Fibroblast of lung (primary cell): ENCODE data around the gene MFAP2. TPM values are rescaled to one million over a fixed set of nuclear protein-coding genes. Genes with fewer than 3 reads are reported as not detected.
"Not testable (repeated sequence)": the region's sequence is repeated elsewhere in the genome, so short reads cannot be mapped to it uniquely, and the experiment has no call there.

Experiments
- DNase-seq, 2 donors: peaks; one replicate each; pipeline versions ENCODE4 v3.0.0 to v3.0.0-alpha.2; 2010; ENCODE audit warnings: low read depth in 2 of 2
- H2AFZ ChIP-seq: 2 replicates; pipeline ENCODE4 v1.5.1; 2012; ENCODE audit warnings: low read length, control low read depth, inconsistent platforms
- H3K27ac ChIP-seq: 2 replicates; pipeline ENCODE4 v1.5.1; 2011; ENCODE audit warnings: low read length, control low read depth; ENCODE audit not compliant: insufficient read depth
- H3K27me3 ChIP-seq: 2 replicates; pipeline ENCODE4 v1.5.1; 2011; ENCODE audit warnings: mild to moderate bottlenecking, low read length; ENCODE audit not compliant: control insufficient read depth, insufficient read depth
- H3K36me3 ChIP-seq: 2 replicates; pipeline ENCODE4 v1.5.1; 2011; ENCODE audit warnings: low read length; ENCODE audit not compliant: control insufficient read depth, insufficient read depth
- H3K4me1 ChIP-seq: 2 replicates; pipeline ENCODE4 v1.5.1; 2011; ENCODE audit warnings: low read length; ENCODE audit not compliant: control insufficient read depth, insufficient read depth; ENCODE audit errors: extremely low read depth
- H3K4me2 ChIP-seq: 2 replicates; pipeline ENCODE4 v1.5.1; 2011; ENCODE audit warnings: low read length, control low read depth; ENCODE audit not compliant: insufficient read depth; ENCODE audit errors: extremely low read depth
- H3K4me3 ChIP-seq, 4 experiments: fragments of 200-600 bp in 1 of 4; sonication (generic) in 1 of 4; replicated peaks in 1 of 4; 2 replicates each; pipeline ENCODE4 v1.5.1; 2011 to 2016; ENCODE audit warnings: low read length in 4 of 4, low read depth in 3 of 4, mild to moderate bottlenecking in 3 of 4, control low read depth in 2 of 4, inconsistent platforms in 1 of 4, mixed read lengths in 1 of 4; ENCODE audit not compliant: insufficient read depth in 1 of 4; ENCODE audit errors: control extremely low read depth in 1 of 4
- H3K79me2 ChIP-seq: 2 replicates; pipeline ENCODE4 v1.5.1; 2012; ENCODE audit warnings: mild to moderate bottlenecking, low read length, inconsistent platforms; ENCODE audit not compliant: control insufficient read depth, insufficient read depth
- H3K9ac ChIP-seq: 2 replicates; pipeline ENCODE4 v1.5.1; 2011; ENCODE audit warnings: mild to moderate bottlenecking, low read length, control low read depth; ENCODE audit not compliant: insufficient read depth
- H3K9me3 ChIP-seq: 2 replicates; pipeline ENCODE4 v1.5.1; 2012; ENCODE audit warnings: low read depth, low read length; ENCODE audit not compliant: control insufficient read depth, insufficient read depth
- H4K20me1 ChIP-seq: 2 replicates; pipeline ENCODE4 v1.5.1; 2011; ENCODE audit warnings: low read length; ENCODE audit not compliant: control insufficient read depth, insufficient read depth; ENCODE audit errors: extremely low read depth
- EZH2 ChIP-seq: IDR thresholded peaks from 2 replicates; pipeline ENCODE4 v1.5.1; 2012; ENCODE audit warnings: low read length, control low read depth, mild to moderate bottlenecking; ENCODE audit errors: missing control alignments
- polyA plus RNA-seq, 2 donors: library from polyadenylated mRNA; depleted of rRNA in 1 of 2; stranded (reverse) in 1 of 2; unstranded in 1 of 2; fragments of >200 nt; gene quantifications; 2 replicates each; pipeline ENCODE4 v1.2.1, GENCODE V29; 2011 to 2012; ENCODE audit warnings: missing spikeins in 1 of 2
- total RNA-seq: library from RNA; depleted of rRNA; stranded (reverse); fragments of >200 nt; gene quantifications from 2 replicates; pipeline ENCODE4 v1.2.1, GENCODE V29; 2014
- TF ChIP-seq, protein P1 (sequence below), 2 donors: IDR thresholded peaks in 1 of 2; conservative IDR thresholded peaks in 1 of 2; 1 replicate in 1 of 2; 2 replicates in 1 of 2; pipeline ENCODE4 v1.5.1; 2011 to 2012; ENCODE audit warnings: low read length in 2 of 2, control low read depth in 1 of 2, inconsistent platforms in 1 of 2, low read depth in 1 of 2, mild to moderate bottlenecking in 1 of 2

The MFAP2 gene
- total and polyA plus RNA-seq, 2 donors (not counting 1 experiment from before 2014, with no cell fraction given) = 14.1 to 16.2 TPM

DNA sequence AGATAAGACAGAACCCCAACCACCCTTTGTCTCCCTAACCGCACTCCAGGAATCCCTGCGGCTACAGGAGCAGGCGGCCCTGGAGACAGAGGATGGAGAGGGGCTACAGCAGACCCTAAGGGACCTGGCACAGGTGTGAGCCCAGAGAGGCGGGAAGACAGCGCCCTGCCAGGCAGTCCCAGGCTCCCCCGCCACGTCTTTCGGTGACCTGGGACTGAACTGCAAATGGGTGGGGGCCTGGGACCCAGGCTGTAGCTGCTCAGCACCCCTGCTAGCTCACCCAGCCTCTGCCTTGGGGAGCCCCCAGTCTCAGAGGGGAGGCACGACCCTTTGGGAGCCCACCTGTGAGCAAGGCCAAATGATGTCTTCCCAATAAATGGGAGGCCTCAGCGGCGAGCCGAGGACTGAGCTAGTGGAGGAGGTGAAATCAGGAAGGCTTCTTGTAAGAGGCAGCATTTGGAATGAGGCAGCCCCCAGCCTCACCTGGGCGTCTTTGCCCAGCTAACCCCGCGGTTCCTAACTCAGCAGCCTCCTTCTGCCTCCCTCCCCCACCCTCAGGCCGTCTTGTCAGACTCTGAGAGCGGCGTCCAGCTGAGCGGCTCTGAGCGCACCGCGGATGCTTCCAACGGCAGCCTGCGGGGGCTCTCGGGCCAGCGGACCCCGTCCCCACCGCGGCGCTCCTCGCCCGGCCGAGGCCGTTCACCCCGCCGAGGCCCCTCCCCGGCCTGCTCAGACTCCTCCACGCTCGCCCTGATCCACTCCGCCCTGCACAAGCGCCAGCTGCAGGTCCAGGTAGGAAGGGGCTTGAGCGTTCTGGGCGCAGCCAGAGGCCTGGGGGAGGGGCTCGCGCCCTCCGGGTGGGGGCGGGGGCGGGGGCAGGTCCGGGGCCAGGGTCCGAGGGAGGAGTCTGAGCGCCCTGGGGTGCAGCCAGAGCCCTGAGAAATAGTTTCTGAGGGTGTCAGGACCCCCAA lies 41.8 kb downstream of the MFAP2 start:
- H2AFZ ChIP-seq = no peak overlapping the region
- DNase-seq = no peak
- no peak overlapping the region for H3K27ac ChIP-seq

DNA sequence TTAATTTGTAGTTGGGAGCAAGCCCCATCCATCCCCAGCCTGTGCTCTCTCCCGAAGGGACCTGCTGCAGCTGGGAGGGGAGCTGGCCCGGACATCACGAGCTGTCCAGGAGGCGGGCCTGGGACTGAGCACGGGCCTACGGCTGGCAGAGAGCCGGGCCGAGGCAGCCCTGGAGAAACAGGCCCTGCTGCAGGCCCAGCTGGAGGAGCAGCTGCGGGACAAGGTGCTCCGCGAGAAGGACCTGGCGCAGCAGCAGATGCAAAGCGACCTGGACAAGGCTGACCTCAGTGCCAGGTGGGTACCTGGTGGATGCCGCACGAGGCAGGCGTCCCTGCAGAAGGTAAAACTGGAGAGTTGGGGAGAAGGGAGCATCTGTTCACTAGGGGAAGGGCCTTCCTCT lies 43.8 kb downstream of the MFAP2 start:
- H3K27me3 ChIP-seq, H3K9ac ChIP-seq, H2AFZ ChIP-seq, H3K4me2 ChIP-seq, H4K20me1 ChIP-seq, DNase-seq, H3K4me3 ChIP-seq, H3K9me3 ChIP-seq, H3K27ac ChIP-seq, H3K79me2 ChIP-seq, H3K36me3 ChIP-seq, H3K4me1 ChIP-seq: not testable (repeated sequence)

More for the DNA sequence above, 41.8 kb downstream of the MFAP2 start:
- Histone ChIP-seq H3K4me1 (no peaks in the 10 kb centered on the region), H3K27me3 (no peaks in the 10 kb centered on the region), H3K36me3 (no peaks in the 10 kb centered on the region), H3K9me3 (no peaks in the 10 kb centered on the region), H4K20me1 (no peaks in the 10 kb centered on the region), H3K79me2 (no peaks in the 10 kb centered on the region), H3K4me2 (no peak overlapping the region), H3K4me3 (no peak overlapping the region), H3K9ac (no peak overlapping the region)
- TF ChIP-seq, protein P1, sequence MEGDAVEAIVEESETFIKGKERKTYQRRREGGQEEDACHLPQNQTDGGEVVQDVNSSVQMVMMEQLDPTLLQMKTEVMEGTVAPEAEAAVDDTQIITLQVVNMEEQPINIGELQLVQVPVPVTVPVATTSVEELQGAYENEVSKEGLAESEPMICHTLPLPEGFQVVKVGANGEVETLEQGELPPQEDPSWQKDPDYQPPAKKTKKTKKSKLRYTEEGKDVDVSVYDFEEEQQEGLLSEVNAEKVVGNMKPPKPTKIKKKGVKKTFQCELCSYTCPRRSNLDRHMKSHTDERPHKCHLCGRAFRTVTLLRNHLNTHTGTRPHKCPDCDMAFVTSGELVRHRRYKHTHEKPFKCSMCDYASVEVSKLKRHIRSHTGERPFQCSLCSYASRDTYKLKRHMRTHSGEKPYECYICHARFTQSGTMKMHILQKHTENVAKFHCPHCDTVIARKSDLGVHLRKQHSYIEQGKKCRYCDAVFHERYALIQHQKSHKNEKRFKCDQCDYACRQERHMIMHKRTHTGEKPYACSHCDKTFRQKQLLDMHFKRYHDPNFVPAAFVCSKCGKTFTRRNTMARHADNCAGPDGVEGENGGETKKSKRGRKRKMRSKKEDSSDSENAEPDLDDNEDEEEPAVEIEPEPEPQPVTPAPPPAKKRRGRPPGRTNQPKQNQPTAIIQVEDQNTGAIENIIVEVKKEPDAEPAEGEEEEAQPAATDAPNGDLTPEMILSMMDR (conservative IDR thresholded peaks at IDR 0.05 in 1 of 2, IDR thresholded peaks at IDR 0.05 in 1 of 2; ENCODE audit: low read depth in 1 of 2, low read length in 2 of 2) = no peak
- no peak for TF ChIP-seq EZH2

DNA sequence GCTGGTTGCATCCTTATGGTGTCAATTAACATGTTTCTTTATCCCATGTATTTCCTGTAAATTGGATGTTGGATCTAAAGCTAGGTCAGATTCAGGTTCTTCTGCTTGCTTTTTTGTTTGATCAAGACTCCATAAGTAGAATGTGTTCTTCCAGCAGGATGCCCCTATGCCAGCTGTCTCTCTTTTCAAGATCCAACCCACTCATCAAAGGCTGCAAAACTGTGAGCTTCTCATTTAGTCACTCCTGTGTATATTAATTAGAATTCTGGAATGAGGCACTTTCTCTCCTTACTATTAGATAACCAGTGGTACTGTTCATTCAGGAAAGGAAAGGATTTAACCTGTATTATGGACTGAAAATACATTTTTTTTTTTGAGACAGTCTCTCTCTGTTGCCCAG lies 46.5 kb downstream of the MFAP2 start:
- H3K27ac ChIP-seq, H3K4me3 ChIP-seq, H4K20me1 ChIP-seq, DNase-seq, H3K9me3 ChIP-seq, H3K79me2 ChIP-seq, H2AFZ ChIP-seq, H3K4me1 ChIP-seq, H3K4me2 ChIP-seq, H3K36me3 ChIP-seq, H3K9ac ChIP-seq, H3K27me3 ChIP-seq: not testable (repeated sequence)

DNA sequence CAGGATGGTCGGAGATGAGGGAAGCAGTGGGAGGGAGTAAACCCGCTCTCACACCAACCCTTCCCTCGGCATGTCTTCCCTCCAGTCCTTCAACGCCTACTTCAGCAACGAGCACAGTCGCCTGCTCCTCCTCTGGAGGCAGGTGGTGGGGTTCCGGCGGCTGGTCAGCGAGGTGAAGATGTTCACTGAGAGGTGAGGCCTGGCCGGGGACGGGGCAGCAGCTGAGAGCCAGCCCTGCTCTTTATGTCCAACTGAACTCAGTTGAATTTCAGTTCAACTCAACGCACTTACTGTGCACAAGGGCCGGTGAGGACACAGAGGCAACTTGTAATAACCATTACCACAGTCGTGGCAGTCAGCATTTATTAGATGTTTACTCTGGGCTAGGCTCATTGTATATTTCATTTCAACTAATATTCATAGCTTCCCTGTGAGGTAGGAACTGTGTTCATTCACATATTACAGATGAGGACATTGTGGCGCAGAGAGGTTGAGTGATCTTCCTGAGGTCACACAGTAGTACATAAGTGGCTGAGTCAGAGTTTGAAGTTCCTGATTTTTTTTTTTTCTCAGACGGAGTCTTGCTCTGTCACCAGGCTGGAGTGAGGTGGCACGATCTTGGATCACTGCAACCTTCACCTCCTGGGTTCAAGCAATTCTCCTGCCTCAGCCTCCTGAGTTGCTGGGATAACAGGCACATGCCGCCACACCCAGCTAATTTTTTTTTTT lies 49.0 kb downstream of the MFAP2 start:
- not testable (repeated sequence) for H3K79me2 ChIP-seq, H3K9me3 ChIP-seq, H3K9ac ChIP-seq, H2AFZ ChIP-seq, H3K36me3 ChIP-seq, H3K4me2 ChIP-seq, DNase-seq, H3K4me3 ChIP-seq, H3K4me1 ChIP-seq, H4K20me1 ChIP-seq, H3K27me3 ChIP-seq, H3K27ac ChIP-seq

DNA sequence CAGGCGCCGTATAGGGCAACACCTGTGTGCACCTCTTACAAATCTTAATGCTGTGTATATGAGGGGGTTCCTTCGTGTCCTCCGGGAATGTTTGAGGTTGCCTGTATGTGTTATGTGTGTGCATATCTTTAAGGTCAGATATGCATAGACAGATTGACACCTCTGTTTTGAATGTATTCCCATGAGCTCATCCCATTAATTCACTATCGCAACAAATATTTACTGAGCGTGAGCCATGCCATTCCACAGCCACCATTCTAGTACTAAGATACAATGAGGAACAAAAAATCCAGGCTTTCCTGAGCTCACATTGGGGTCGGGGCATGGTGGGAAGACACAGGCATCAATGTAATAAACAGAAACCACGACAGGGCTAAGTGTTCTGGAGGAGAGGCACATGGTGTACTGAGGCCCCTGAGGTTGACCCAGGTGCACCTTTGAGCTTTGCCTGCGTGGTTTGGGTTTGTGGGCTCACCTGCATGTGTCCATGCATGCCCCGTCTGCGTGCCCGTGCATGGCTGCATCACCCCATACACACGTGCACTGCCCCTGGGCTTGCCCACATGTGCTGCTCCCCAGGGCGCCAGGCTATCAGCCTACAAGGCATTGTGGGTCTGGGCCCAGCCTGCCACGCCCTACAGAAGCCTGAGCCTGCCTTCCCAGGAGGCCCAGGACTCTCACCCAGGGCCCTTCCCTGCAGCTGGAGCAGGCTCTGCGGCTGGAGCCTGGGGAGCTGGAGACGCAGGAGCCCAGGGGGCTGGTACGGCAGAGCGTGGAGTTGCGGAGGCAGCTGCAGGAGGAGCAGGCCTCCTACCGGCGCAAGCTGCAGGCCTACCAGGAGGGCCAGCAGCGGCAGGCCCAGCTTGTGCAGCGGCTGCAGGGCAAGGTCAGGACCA lies 51.0 kb downstream of the MFAP2 start:
- H3K27me3 ChIP-seq, H4K20me1 ChIP-seq, H3K4me3 ChIP-seq, H3K79me2 ChIP-seq, H3K9me3 ChIP-seq, H3K4me1 ChIP-seq, H3K4me2 ChIP-seq, H3K9ac ChIP-seq, H3K27ac ChIP-seq, DNase-seq, H3K36me3 ChIP-seq, H2AFZ ChIP-seq: not testable (repeated sequence)
